ENCODE results near the gene EID3. TPM values are rescaled to one million over a fixed set of nuclear protein-coding genes. Genes with fewer than 3 reads are reported as not detected.

Gene EID3
- total RNA-seq, 1 experiment from 2014 or later = 1.4 TPM

DNA sequence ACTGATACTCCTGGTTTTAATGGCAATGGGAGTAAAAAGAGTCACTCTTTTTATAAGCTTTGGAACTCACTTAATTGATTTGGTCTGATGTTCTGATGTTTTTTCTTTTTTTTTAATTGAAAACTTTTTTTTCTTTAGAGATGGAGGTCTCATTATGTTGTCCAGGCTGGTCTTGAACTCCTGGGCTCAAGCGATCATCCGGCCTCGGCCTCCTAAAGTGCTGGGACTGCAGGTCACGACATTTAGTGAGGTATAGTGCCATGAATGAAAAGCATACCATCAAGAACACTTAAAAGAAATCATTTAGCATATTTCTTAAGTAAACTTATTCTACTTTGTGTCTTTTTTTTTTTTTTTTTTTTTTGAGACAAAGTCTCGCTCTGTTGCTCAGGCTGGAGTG lies 12.7 kb upstream of the EID3 start:
- H3K79me2 ChIP-seq (ENCODE audit: insufficient read depth, low read length) = peaks cover 27% of the 10 kb centered on the region
- H3K27me3 ChIP-seq (ENCODE audit: insufficient read depth, low read length) = no peaks in the 10 kb centered on the region
- H3K36me3 Mint-ChIP-seq (ENCODE audit: insufficient read depth in 1 of 3, low read depth in 3 of 3) = peaks cover 23 to 39% (median 38%) of the 10 kb centered on the region in 3 experiments; a peak in 6 of 7 replicates
- H3K56ac ChIP-seq (ENCODE audit: insufficient read length, low read depth, low read length) = no peak overlapping the region
- no peak overlapping the region for H3K27ac ChIP-seq (ENCODE audit: insufficient read length, low read depth, low read length)
- no peak overlapping the region for H3T11ph ChIP-seq (ENCODE audit: low read length)
- no peak overlapping the region for H2BK12ac ChIP-seq (ENCODE audit: insufficient read length, low read depth, low read length)
- no peak for DNase-seq
- H3K27ac Mint-ChIP-seq = no peak overlapping the region
- H3K4me1 ChIP-seq (ENCODE audit: insufficient read depth, low read length) = peaks cover 8% of the 10 kb centered on the region; the same call in 1 of the 2 replicates
- H3K4me3 Mint-ChIP-seq = no peak overlapping the region
- H3K14ac ChIP-seq (ENCODE audit: insufficient read depth, low read length) = no peak overlapping the region
- H2BK120ac ChIP-seq (ENCODE audit: low read depth, low read length, poor library complexity, severe bottlenecking) = no peak overlapping the region
- no peak overlapping the region for H4K5ac ChIP-seq (ENCODE audit: insufficient read length, low read depth, low read length)
- no peak overlapping the region for H2BK15ac ChIP-seq (ENCODE audit: low read depth, low read length)
- H2AK5ac ChIP-seq (ENCODE audit: insufficient read length, low read length) = no peak overlapping the region
- no peaks in the 10 kb centered on the region for H3K9me3 Mint-ChIP-seq
- H3K23ac ChIP-seq (ENCODE audit: insufficient read length, low read depth, low read length) = no peak overlapping the region
- H3K9ac ChIP-seq (ENCODE audit: extremely low read depth, insufficient read length, low read length) = no peak overlapping the region
- H3K18ac ChIP-seq (ENCODE audit: insufficient read length, low read depth, low read length) = no peak overlapping the region
- H2BK20ac ChIP-seq (ENCODE audit: low read depth, low read length, poor library complexity, severe bottlenecking) = no peak overlapping the region
- peaks cover 16% of the 10 kb centered on the region for H3K23me2 ChIP-seq (ENCODE audit: insufficient read length, low read depth, low read length, poor library complexity, severe bottlenecking)
- no peaks in the 10 kb centered on the region for H4K20me1 ChIP-seq (ENCODE audit: control insufficient read depth, insufficient read depth, insufficient read length)
- H4K91ac ChIP-seq (ENCODE audit: insufficient read length, low read depth, low read length) = no peak overlapping the region
- no peak overlapping the region for H3K4me2 ChIP-seq (ENCODE audit: insufficient read depth, insufficient read length, low read length)
- H3K9me3 ChIP-seq (ENCODE audit: control insufficient read depth, low read depth, low read length) = no peaks in the 10 kb centered on the region
- no peak overlapping the region for H2AFZ ChIP-seq (ENCODE audit: low read length)
- no peak overlapping the region for H3K4ac ChIP-seq (ENCODE audit: low read depth, low read length)
- WGBS (ENCODE audit: extremely low coverage, insufficient read length, low lambda C conversion rate) = no CpG with 5 or more reads among the region's 5 CpGs
- H3K79me1 ChIP-seq (ENCODE audit: insufficient read depth, low read depth, low read length, poor library complexity, severe bottlenecking) = peaks cover 11% of the 10 kb centered on the region
- H3K4me1 Mint-ChIP-seq = peaks cover 38 to 47% of the 10 kb centered on the region in 2 experiments
- no peak overlapping the region for H4K8ac ChIP-seq (replicated peaks; ENCODE audit: insufficient read length, low read depth, low read length)
- peaks cover 1% of the 10 kb centered on the region; the same call in 1 of the 2 replicates for H3K27me3 Mint-ChIP-seq (ENCODE audit: low read depth)
- TF ChIP-seq, protein P1, sequence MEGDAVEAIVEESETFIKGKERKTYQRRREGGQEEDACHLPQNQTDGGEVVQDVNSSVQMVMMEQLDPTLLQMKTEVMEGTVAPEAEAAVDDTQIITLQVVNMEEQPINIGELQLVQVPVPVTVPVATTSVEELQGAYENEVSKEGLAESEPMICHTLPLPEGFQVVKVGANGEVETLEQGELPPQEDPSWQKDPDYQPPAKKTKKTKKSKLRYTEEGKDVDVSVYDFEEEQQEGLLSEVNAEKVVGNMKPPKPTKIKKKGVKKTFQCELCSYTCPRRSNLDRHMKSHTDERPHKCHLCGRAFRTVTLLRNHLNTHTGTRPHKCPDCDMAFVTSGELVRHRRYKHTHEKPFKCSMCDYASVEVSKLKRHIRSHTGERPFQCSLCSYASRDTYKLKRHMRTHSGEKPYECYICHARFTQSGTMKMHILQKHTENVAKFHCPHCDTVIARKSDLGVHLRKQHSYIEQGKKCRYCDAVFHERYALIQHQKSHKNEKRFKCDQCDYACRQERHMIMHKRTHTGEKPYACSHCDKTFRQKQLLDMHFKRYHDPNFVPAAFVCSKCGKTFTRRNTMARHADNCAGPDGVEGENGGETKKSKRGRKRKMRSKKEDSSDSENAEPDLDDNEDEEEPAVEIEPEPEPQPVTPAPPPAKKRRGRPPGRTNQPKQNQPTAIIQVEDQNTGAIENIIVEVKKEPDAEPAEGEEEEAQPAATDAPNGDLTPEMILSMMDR (conservative IDR thresholded peaks at IDR 0.05) = no peak
- no peak overlapping the region for H2BK5ac ChIP-seq (ENCODE audit: insufficient read length, low read length)

All from H9 (cell line).